HepG2 (cell line): ENCODE measurements around the gene SASH3. TPM values are rescaled to one million over a fixed set of nuclear protein-coding genes. Genes with fewer than 3 reads are reported as not detected.

Experiments used
- AGO2 ChIP-seq: fragments of 200-400 bp; formaldehyde crosslinking; optimal IDR thresholded peaks from 2 replicates; pipeline ENCODE3; 2017; ENCODE audit warnings: mild to moderate bottlenecking, low read depth, low read length, moderate library complexity
- EP300 ChIP-seq, 3 experiments: sonication (generic) in 1 of 3; formaldehyde crosslinking in 1 of 3; IDR thresholded peaks; 2 replicates each; pipeline versions ENCODE4 v1.5.1 to v1.6.1; 2011 to 2020; ENCODE audit warnings: low read depth in 2 of 3, low read length in 2 of 3, borderline replicate concordance in 1 of 3, improper control_type of control experiment in 1 of 3, mild to moderate bottlenecking in 1 of 3, missing genetic modification reagents in 1 of 3, moderate library complexity in 1 of 3
- ERF ChIP-seq: IDR thresholded peaks from 2 replicates; pipeline ENCODE4 v1.6.1; 2018; ENCODE audit warnings: missing biosample characterization, missing genetic modification reagents
- GABPB1 ChIP-seq: IDR thresholded peaks from 2 replicates; pipeline ENCODE4 v1.6.1; 2016; ENCODE audit warnings: mild to moderate bottlenecking, missing genetic modification reagents, moderate library complexity, missing compliant biosample characterization
- HIC2 ChIP-seq: sonication (generic); formaldehyde crosslinking; IDR thresholded peaks from 2 replicates; pipeline ENCODE4 v1.9.0; 2022; ENCODE audit warnings: low read depth, missing genetic modification reagents
- IKZF5 ChIP-seq: IDR thresholded peaks from 2 replicates; pipeline ENCODE4 v1.6.1; 2018; ENCODE audit warnings: missing genetic modification reagents, mild to moderate bottlenecking, missing compliant biosample characterization
- KAT8 ChIP-seq: IDR thresholded peaks from 2 replicates; pipeline ENCODE4 v1.6.1; 2016; ENCODE audit warnings: missing genetic modification reagents, missing compliant biosample characterization
- KDM1A ChIP-seq: IDR thresholded peaks from 2 replicates; pipeline ENCODE4 v1.6.1; 2016; ENCODE audit warnings: missing compliant biosample characterization
- MIER3 ChIP-seq: IDR thresholded peaks from 2 replicates; pipeline ENCODE4 v1.6.1; 2016; ENCODE audit warnings: missing compliant biosample characterization, borderline replicate concordance
- MLX ChIP-seq: IDR thresholded peaks from 2 replicates; pipeline ENCODE4 v1.6.1; 2016
- NCOA5 ChIP-seq: sonication (generic); formaldehyde crosslinking; IDR thresholded peaks from 2 replicates; pipeline ENCODE4 v1.4.0; 2020; ENCODE audit warnings: missing genetic modification reagents
- PAXIP1 ChIP-seq: sonication (generic); formaldehyde crosslinking; conservative IDR thresholded peaks from 2 replicates; pipeline ENCODE4 v1.4.0; 2020; ENCODE audit warnings: mild to moderate bottlenecking, missing genetic modification reagents, moderate library complexity
- SOX6 ChIP-seq, 2 experiments: fragments of 450-650 bp in 1 of 2; sonication (generic) in 1 of 2; formaldehyde crosslinking in 1 of 2; IDR thresholded peaks; 2 replicates each; pipeline versions ENCODE4 v1.4.0 to v1.6.1; 2017 to 2020; ENCODE audit warnings: antibody characterized with exemption in 1 of 2, mild to moderate bottlenecking in 1 of 2, missing genetic modification reagents in 1 of 2
- SUZ12 ChIP-seq: fragments of 150-350 bp; IDR thresholded peaks from 2 replicates; pipeline ENCODE4 v1.6.1; 2014; ENCODE audit warnings: low read depth, low read length
- TFDP1 ChIP-seq: IDR thresholded peaks from 2 replicates; pipeline ENCODE4 v1.6.1; 2016; ENCODE audit warnings: missing compliant biosample characterization, missing genetic modification reagents, borderline replicate concordance
- ZNF12 ChIP-seq: sonication (generic); formaldehyde crosslinking; IDR thresholded peaks from 2 replicates; pipeline ENCODE4 v1.5.0; 2020; ENCODE audit warnings: missing genetic modification reagents
- ZNF546 ChIP-seq: sonication (generic); formaldehyde crosslinking; conservative IDR thresholded peaks from 2 replicates; pipeline ENCODE4 v1.8.1; 2023; ENCODE audit warnings: mild to moderate bottlenecking, missing genetic modification reagents
- ZNF674 ChIP-seq: sonication (generic); formaldehyde crosslinking; IDR thresholded peaks from 2 replicates; pipeline ENCODE4 v1.5.0; 2020; ENCODE audit warnings: low read depth, mild to moderate bottlenecking, missing genetic modification reagents
- ZNF772 ChIP-seq: sonication (generic); formaldehyde crosslinking; IDR thresholded peaks from 2 replicates; pipeline ENCODE4 v1.5.0; 2020; ENCODE audit warnings: mild to moderate bottlenecking, missing genetic modification reagents
- polyA plus RNA-seq, 8 experiments: library from polyadenylated mRNA; depleted of rRNA in 3 of 8; stranded (reverse) in 7 of 8; unstranded in 1 of 8; fragments of >200 nt; fragmentation: Illumina TruSeq in 4 of 8; extraction: Trizol in 4 of 8; gene quantifications; 2 replicates each; pipeline versions ENCODE4 v1.2.1 to v1.2.3, GENCODE V29; 2011 to 2016; ENCODE audit warnings: low read depth in 4 of 8, missing spikeins in 1 of 8, mixed read lengths in 1 of 8; ENCODE audit not compliant: insufficient read depth in 1 of 8
- total RNA-seq, 5 experiments: library from RNA; depleted of rRNA; stranded (reverse); fragments of >200 nt; fragmentation: Illumina TruSeq; extraction: Trizol; gene quantifications; 2 replicates each; pipeline ENCODE4 v1.2.3, GENCODE V29; 2016; ENCODE audit warnings: low read depth in 1 of 5

Gene SASH3
- total and polyA plus RNA-seq, 2 of the 13 experiments (the other 11 are each of a cell fraction or from before 2014, with no cell fraction given), result 0.08 TPM; not detected in 1

- TF ChIP-seq TFDP1 (peak; percentile 33; the same call in 1 of the 2 replicates), ZNF772 (0 out of 2 replicates have a peak, but pooled peaks have one; percentile 45), ZNF674 (CRISPR knock-in tag) (no peak), EP300 (IDR thresholded peaks at IDR 0.05; ENCODE audit: low read depth in 2 of 2, low read length in 2 of 2) (no peak), EP300 (CRISPR knock-in tag; IDR thresholded peaks at IDR 0.05; ENCODE audit: borderline replicate concordance) (0 out of 2 replicates have a peak, but pooled peaks have one; percentile 17), NCOA5 (CRISPR knock-in tag) (no peak), GABPB1 (CRISPR knock-in tag) (peak; percentile 34; the same call in 1 of the 2 replicates), KAT8 (CRISPR knock-in tag) (0 out of 2 replicates have a peak, but pooled peaks have one; percentile 40), ZNF546 (CRISPR knock-in tag) (no peak), SUZ12 (no peak), IKZF5 (CRISPR knock-in tag) (0 out of 2 replicates have a peak, but pooled peaks have one; percentile 33), MLX (CRISPR knock-in tag) (peak; percentile 47; the same call in 1 of the 2 replicates), SOX6 (IDR thresholded peaks at IDR 0.05) (no peak), SOX6 (CRISPR knock-in tag; IDR thresholded peaks at IDR 0.05) (peak; percentile 34; the same call in 1 of the 2 replicates), ZNF12 (peak; percentile 13; the same call in 1 of the 2 replicates), HIC2 (CRISPR knock-in tag) (0 out of 2 replicates have a peak, but pooled peaks have one; percentile 32), ERF (no peak; the same call in 1 of the 2 replicates), AGO2 (no peak), PAXIP1 (CRISPR knock-in tag) (peak; percentile 79), MIER3 (CRISPR knock-in tag) (no peak; the same call in 1 of the 2 replicates), KDM1A (CRISPR knock-in tag) (no peak)
Measured at GRCh38 chrX:129825746-129826505, 46.2 kb downstream of the SASH3 start (continued).
